Right lobe of liver (tissue), 4 donors: ENCODE results near the gene PRKAG2.

ENCODE experiments used
- POLR2A ChIP-seq: fragments of 450-650 bp; IDR thresholded peaks from one replicate; pipeline ENCODE4 v1.6.1; 2017; ENCODE audit warnings: antibody characterized with exemption, mild to moderate bottlenecking
- TF ChIP-seq, protein P1 (sequence below), 4 donors: fragments of 200-600 bp in 3 of 4; fragments of 450-650 bp in 1 of 4; IDR thresholded peaks; one replicate each; pipeline versions ENCODE4 v1.5.1 to v1.8.0; 2016 to 2022; ENCODE audit warnings: antibody characterized with exemption in 4 of 4, mild to moderate bottlenecking in 2 of 4
- donor health status: DM: no; HTN: no; CAD: no.
- donor health status: DM: no; HTN: no; CAD: no.
- donor health status: DM: no; HTN: yes; CAD: no.

DNA sequence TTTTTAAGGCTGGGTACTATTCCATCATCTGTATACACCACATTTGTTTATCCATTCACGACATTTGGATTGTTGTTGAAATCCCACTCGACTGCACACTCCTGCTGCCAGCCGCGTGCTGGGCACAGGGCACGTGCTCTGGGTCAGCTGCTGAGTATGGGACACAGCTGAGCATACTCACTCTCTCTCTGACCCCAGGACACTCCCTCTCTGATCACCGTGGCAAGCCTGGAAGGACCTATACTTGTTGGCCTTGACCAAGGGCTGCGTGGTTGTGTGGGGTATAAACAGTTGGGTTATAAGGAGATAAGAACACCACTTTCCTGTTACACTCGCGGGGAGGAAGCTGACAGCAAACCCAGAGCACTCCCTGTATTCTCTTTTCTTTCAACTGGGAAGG, 204.2 kb downstream of the PRKAG2 start:
- TF ChIP-seq POLR2A, result no peak
- TF ChIP-seq, protein P1, sequence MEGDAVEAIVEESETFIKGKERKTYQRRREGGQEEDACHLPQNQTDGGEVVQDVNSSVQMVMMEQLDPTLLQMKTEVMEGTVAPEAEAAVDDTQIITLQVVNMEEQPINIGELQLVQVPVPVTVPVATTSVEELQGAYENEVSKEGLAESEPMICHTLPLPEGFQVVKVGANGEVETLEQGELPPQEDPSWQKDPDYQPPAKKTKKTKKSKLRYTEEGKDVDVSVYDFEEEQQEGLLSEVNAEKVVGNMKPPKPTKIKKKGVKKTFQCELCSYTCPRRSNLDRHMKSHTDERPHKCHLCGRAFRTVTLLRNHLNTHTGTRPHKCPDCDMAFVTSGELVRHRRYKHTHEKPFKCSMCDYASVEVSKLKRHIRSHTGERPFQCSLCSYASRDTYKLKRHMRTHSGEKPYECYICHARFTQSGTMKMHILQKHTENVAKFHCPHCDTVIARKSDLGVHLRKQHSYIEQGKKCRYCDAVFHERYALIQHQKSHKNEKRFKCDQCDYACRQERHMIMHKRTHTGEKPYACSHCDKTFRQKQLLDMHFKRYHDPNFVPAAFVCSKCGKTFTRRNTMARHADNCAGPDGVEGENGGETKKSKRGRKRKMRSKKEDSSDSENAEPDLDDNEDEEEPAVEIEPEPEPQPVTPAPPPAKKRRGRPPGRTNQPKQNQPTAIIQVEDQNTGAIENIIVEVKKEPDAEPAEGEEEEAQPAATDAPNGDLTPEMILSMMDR (IDR thresholded peaks at IDR 0.05), result no peak
